SK-N-SH treated with all-trans-retinoic acid at 6 μM for 48 hours (cell line): Measurements from ENCODE around the gene FIGNL1.
"Not testable (repeated sequence)": the region's sequence is repeated elsewhere in the genome, so short reads cannot be mapped to it uniquely, and the experiment has no call there.

ENCODE experiments used
- ARNTL ChIP-seq: fragments of 450-650 bp; formaldehyde crosslinking; IDR thresholded peaks from 2 replicates; pipeline ENCODE4 v1.5.0; 2020; ENCODE audit warnings: low read depth, mild to moderate bottlenecking, moderate library complexity, borderline replicate concordance
- CSDC2 ChIP-seq: fragments of 250-450 bp; sonication (Bioruptor Pico); IDR thresholded peaks from 2 replicates; pipeline ENCODE4 v1.5.0; 2020; ENCODE audit warnings: mild to moderate bottlenecking, moderate library complexity
- PATZ1 ChIP-seq: fragments of 250-450 bp; sonication (Bioruptor Pico); IDR thresholded peaks from 2 replicates; pipeline ENCODE4 v1.8.0; 2020; ENCODE audit warnings: mild to moderate bottlenecking, moderate library complexity, borderline replicate concordance
- RARB ChIP-seq: fragments of 250-450 bp; sonication (Bioruptor Pico); IDR thresholded peaks from 2 replicates; pipeline ENCODE4 v1.8.0; 2021; ENCODE audit warnings: mild to moderate bottlenecking, moderate library complexity
- TSHZ2 ChIP-seq: fragments of 250-450 bp; sonication (Bioruptor Pico); IDR thresholded peaks from 2 replicates; pipeline ENCODE4 v1.5.0; 2020; ENCODE audit warnings: mild to moderate bottlenecking, moderate library complexity
- ZFP3 ChIP-seq: fragments of 250-450 bp; sonication (Bioruptor Pico); IDR thresholded peaks from 2 replicates; pipeline ENCODE4 v1.5.0; 2020; ENCODE audit warnings: mild to moderate bottlenecking, moderate library complexity
- ZFP30 ChIP-seq: fragments of 450-650 bp; formaldehyde crosslinking; IDR thresholded peaks from 2 replicates; pipeline ENCODE4 v1.5.0; 2022; ENCODE audit warnings: mild to moderate bottlenecking, moderate library complexity

- TF ChIP-seq RARB (CRISPR knock-in tag); CSDC2 (CRISPR knock-in tag); PATZ1; ARNTL; ZFP3 (CRISPR knock-in tag); TSHZ2 (CRISPR knock-in tag); ZFP30 (CRISPR knock-in tag): not testable (repeated sequence)
Observed at GRCh38 chr7:50458651-50459050, 8.5 kb upstream of the FIGNL1 start.
